Activated CD8-positive, alpha-beta T cell treated with anti-CD3 and anti-CD28 coated beads for 36 hours (primary cell): ENCODE results near the gene FGD3. TPM values are rescaled to one million over a fixed set of nuclear protein-coding genes. Genes with fewer than 3 reads are reported as not detected.

Source experiments
- ATAC-seq: fragments of 200-7000 bp; cut with Tn5 transposase; one replicate; pipeline ENCODE4 v1.10.0; 2021; ENCODE audit warnings: mild to moderate bottlenecking, moderate library complexity
- CTCF ChIA-PET: fragments of 350-600 bp; sonication (Branson Sonifier 250); formaldehyde crosslinking; loops from one replicate; lab custom pipeline; 2021; ENCODE audit warnings: antibody characterized with exemption; lab: Charles Lee
- POLR2A ChIA-PET: fragments of 350-600 bp; sonication (Branson Sonifier 250); formaldehyde crosslinking; loops from one replicate; lab custom pipeline; 2021; ENCODE audit warnings: antibody characterized with exemption; lab: Charles Lee
- DNase-seq: peaks from one replicate; pipeline ENCODE4 v3.0.0-alpha.2; 2020
- H3K27ac Mint-ChIP-seq: one replicate; pipeline ENCODE4 v1.8.0; 2021; ENCODE audit warnings: mild to moderate bottlenecking, mixed read lengths
- H3K27me3 Mint-ChIP-seq: one replicate; pipeline ENCODE4 v1.8.0; 2021; ENCODE audit warnings: mixed read lengths
- H3K36me3 Mint-ChIP-seq: one replicate; pipeline ENCODE4 v1.8.0; 2021; ENCODE audit warnings: low read depth, mixed read lengths
- H3K4me1 Mint-ChIP-seq: one replicate; pipeline ENCODE4 v1.8.0; 2021; ENCODE audit warnings: low read depth, mixed read lengths
- H3K4me3 Mint-ChIP-seq: one replicate; pipeline ENCODE4 v1.8.0; 2021; ENCODE audit warnings: mild to moderate bottlenecking, moderate library complexity, mixed read lengths
- H3K9me3 Mint-ChIP-seq: one replicate; pipeline ENCODE4 v1.8.0; 2021; ENCODE audit warnings: mixed read lengths
- intact Hi-C: fragments of 100-400 bp; cut with micrococcal nuclease; formaldehyde crosslinking; loops from one replicate; pipeline ENCODE4 v1.10.0; 2022
- total RNA-seq, 2 experiments: library from RNA; stranded (reverse); gene quantifications; one replicate each; pipeline ENCODE4 v1.2.3, GENCODE V29; 2021
- TF ChIP-seq, protein P1 (sequence below): fragments of 200-600 bp; IDR thresholded peaks from one replicate; pipeline ENCODE4 v1.8.0; 2022; ENCODE audit warnings: antibody characterized with exemption, mild to moderate bottlenecking

Gene FGD3
- total RNA-seq, 2 experiments from 2014 or later = 41.6 to 43.5 TPM

- peaks cover 45% of the 10 kb centered on the region for H3K4me1 Mint-ChIP-seq
- ChIA-PET CTCF (interaction anchor here (0.7 to 2.0 kb wide), 3 partner anchors 11 to 72 kb away, joined by 3 to 8 read pairs (median 3); no protein-coding TSS in a partner anchor), POLR2A (interaction anchor here (0.9 to 5.3 kb wide), 5 partner anchors 10 to 112 kb away, joined by 3 to 30 read pairs (median 4); no protein-coding TSS in a partner anchor)
- H3K27me3 Mint-ChIP-seq = no peaks in the 10 kb centered on the region
- no peak overlapping the region for H3K4me3 Mint-ChIP-seq
- peaks cover 24% of the 10 kb centered on the region for H3K36me3 Mint-ChIP-seq
- no peak for DNase-seq
- TF ChIP-seq, protein P1, sequence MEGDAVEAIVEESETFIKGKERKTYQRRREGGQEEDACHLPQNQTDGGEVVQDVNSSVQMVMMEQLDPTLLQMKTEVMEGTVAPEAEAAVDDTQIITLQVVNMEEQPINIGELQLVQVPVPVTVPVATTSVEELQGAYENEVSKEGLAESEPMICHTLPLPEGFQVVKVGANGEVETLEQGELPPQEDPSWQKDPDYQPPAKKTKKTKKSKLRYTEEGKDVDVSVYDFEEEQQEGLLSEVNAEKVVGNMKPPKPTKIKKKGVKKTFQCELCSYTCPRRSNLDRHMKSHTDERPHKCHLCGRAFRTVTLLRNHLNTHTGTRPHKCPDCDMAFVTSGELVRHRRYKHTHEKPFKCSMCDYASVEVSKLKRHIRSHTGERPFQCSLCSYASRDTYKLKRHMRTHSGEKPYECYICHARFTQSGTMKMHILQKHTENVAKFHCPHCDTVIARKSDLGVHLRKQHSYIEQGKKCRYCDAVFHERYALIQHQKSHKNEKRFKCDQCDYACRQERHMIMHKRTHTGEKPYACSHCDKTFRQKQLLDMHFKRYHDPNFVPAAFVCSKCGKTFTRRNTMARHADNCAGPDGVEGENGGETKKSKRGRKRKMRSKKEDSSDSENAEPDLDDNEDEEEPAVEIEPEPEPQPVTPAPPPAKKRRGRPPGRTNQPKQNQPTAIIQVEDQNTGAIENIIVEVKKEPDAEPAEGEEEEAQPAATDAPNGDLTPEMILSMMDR = no peak
- no peak for ATAC-seq
- intact Hi-C loops = no loop called here
- H3K9me3 Mint-ChIP-seq = no peaks in the 10 kb centered on the region
- no peak overlapping the region for H3K27ac Mint-ChIP-seq
These were observed 128.9 kb downstream of the FGD3 start for GRCh38 chr9:93076101-93076791.

- CTCF ChIA-PET = interaction anchor here (1.5 to 2.0 kb wide), 2 partner anchors 24 to 73 kb away, joined by 3 to 8 read pairs; no protein-coding TSS in a partner anchor
- H3K4me3 Mint-ChIP-seq = no peak overlapping the region
- peaks cover 25% of the 10 kb centered on the region for H3K36me3 Mint-ChIP-seq
- intact Hi-C loops = no loop called here
- ATAC-seq (no peak), DNase-seq (no peak)
- H3K27me3 Mint-ChIP-seq = no peaks in the 10 kb centered on the region
- TF ChIP-seq, protein P1 = no peak
- H3K4me1 Mint-ChIP-seq = peaks cover 43% of the 10 kb centered on the region
- peak overlapping the region; percentile 10 for H3K27ac Mint-ChIP-seq
- POLR2A ChIA-PET = interaction anchor here (0.9 to 5.3 kb wide), 3 partner anchors 11 to 32 kb away, joined by 3 to 30 read pairs (median 7); no protein-coding TSS in a partner anchor
- H3K9me3 Mint-ChIP-seq = no peaks in the 10 kb centered on the region
These were observed 129.4 kb downstream of the FGD3 start for GRCh38 chr9:93076792-93077128.

GRCh38 chr9:93077367-93077766 lies 130.0 kb downstream of the FGD3 start:
- Mint-ChIP-seq H3K27me3 (no peaks in the 10 kb centered on the region), H3K4me1 (peaks cover 41% of the 10 kb centered on the region), H3K4me3 (no peak overlapping the region), H3K36me3 (peaks cover 28% of the 10 kb centered on the region), H3K9me3 (no peaks in the 10 kb centered on the region), H3K27ac (peak overlapping the region; percentile 4)
- intact Hi-C loops = no loop called here
- TF ChIP-seq, protein P1 = no peak
- peak; percentile 23 for ATAC-seq
- ChIA-PET CTCF (interaction anchor here (1.5 kb wide), 1 partner anchor 25 kb away, joined by 3 read pairs; no protein-coding TSS in a partner anchor), POLR2A (interaction anchor here (5.3 kb wide), 1 partner anchor 11 kb away, joined by 30 read pairs; no protein-coding TSS in a partner anchor)
- no peak for DNase-seq

- TF ChIP-seq, protein P1 = no peak
- intact Hi-C loops = no loop called here
- peak overlapping the region; percentile 4 for H3K27ac Mint-ChIP-seq
- H3K36me3 Mint-ChIP-seq = peaks cover 30% of the 10 kb centered on the region
- no peak overlapping the region for H3K4me3 Mint-ChIP-seq
- peaks cover 40% of the 10 kb centered on the region for H3K4me1 Mint-ChIP-seq
- no peak for ATAC-seq
- DNase-seq = no peak
- POLR2A ChIA-PET = interaction anchor here (5.3 kb wide), 1 partner anchor 12 kb away, joined by 30 read pairs; no protein-coding TSS in a partner anchor
- H3K27me3 Mint-ChIP-seq = no peaks in the 10 kb centered on the region
- no peaks in the 10 kb centered on the region for H3K9me3 Mint-ChIP-seq
- CTCF ChIA-PET = interaction anchor here (1.5 kb wide), 1 partner anchor 26 kb away, joined by 3 read pairs; no protein-coding TSS in a partner anchor
These were observed 130.5 kb downstream of the FGD3 start for GRCh38 chr9:93077811-93078210.

GRCh38 chr9:93079371-93079770 lies 132.0 kb downstream of the FGD3 start:
- intact Hi-C loops = no loop called here
- H3K9me3 Mint-ChIP-seq = peaks cover 3% of the 10 kb centered on the region
- H3K4me3 Mint-ChIP-seq = no peak overlapping the region
- TF ChIP-seq, protein P1 = no peak
- H3K36me3 Mint-ChIP-seq = peaks cover 37% of the 10 kb centered on the region
- H3K27me3 Mint-ChIP-seq = no peaks in the 10 kb centered on the region
- ATAC-seq (no peak), DNase-seq (no peak)
- peaks cover 45% of the 10 kb centered on the region for H3K4me1 Mint-ChIP-seq
- ChIA-PET POLR2A (interaction anchor here (1.1 to 1.9 kb wide), 2 partner anchors 9 to 15 kb away, joined by 3 to 6 read pairs; no protein-coding TSS in a partner anchor), CTCF (interaction anchor here (0.9 kb wide), 1 partner anchor 9 kb away, joined by 3 read pairs; no protein-coding TSS in a partner anchor)
- H3K27ac Mint-ChIP-seq = no peak overlapping the region
